Mucosa of rectum (tissue), 2 donors: ENCODE data around the gene SCARB1.

Experiments
- H3K27ac ChIP-seq, 2 donors: one replicate each; pipeline ENCODE4 v1.7.0; 2013; ENCODE audit warnings: inconsistent platforms in 2 of 2, low read depth in 2 of 2, low read length in 2 of 2
- H3K27me3 ChIP-seq, 2 donors: one replicate each; pipeline ENCODE4 v1.7.0; 2013; ENCODE audit warnings: low read length in 2 of 2; ENCODE audit not compliant: control insufficient read depth in 2 of 2, insufficient read depth in 2 of 2
- H3K36me3 ChIP-seq, 2 donors: one replicate each; pipeline ENCODE4 v1.7.0; 2013; ENCODE audit warnings: low read length in 2 of 2; ENCODE audit not compliant: control insufficient read depth in 2 of 2, insufficient read depth in 2 of 2
- H3K4me1 ChIP-seq, 2 donors: one replicate each; pipeline ENCODE4 v1.7.0; 2013; ENCODE audit warnings: low read length in 2 of 2, mild to moderate bottlenecking in 1 of 2; ENCODE audit not compliant: control insufficient read depth in 2 of 2, insufficient read depth in 2 of 2
- H3K4me3 ChIP-seq, 2 donors: one replicate each; pipeline ENCODE4 v1.7.0; 2013; ENCODE audit warnings: low read length in 2 of 2
- H3K9ac ChIP-seq, 2 donors: one replicate each; pipeline ENCODE4 v1.7.0; 2013; ENCODE audit warnings: low read length in 2 of 2, low read depth in 1 of 2, mild to moderate bottlenecking in 1 of 2
- H3K9me3 ChIP-seq, 2 donors: one replicate each; pipeline ENCODE4 v1.7.0; 2013; ENCODE audit warnings: low read length in 2 of 2; ENCODE audit not compliant: control insufficient read depth in 2 of 2
- donor health status: healthy.
- donor health status: Normal muscosa, but diverticular disease.

The SCARB1 gene

GRCh38 chr12:124753993-124754392 lies 109.7 kb downstream of the SCARB1 start:
- Histone ChIP-seq H3K4me1 (peaks cover 4 to 8% of the 10 kb centered on the region in 2 donors), H3K36me3 (no peaks in the 10 kb centered on the region)

GRCh38 chr12:124753228-124753591 lies 110.5 kb downstream of the SCARB1 start:
- Histone ChIP-seq H3K4me3 (no peak overlapping the region), H3K9ac (no peak overlapping the region), H3K4me1 (peaks cover 4 to 8% of the 10 kb centered on the region in 2 donors), H3K36me3 (no peaks in the 10 kb centered on the region), H3K27ac (no peak overlapping the region), H3K9me3 (no peaks in the 10 kb centered on the region), H3K27me3 (no peaks in the 10 kb centered on the region)

More at GRCh38 chr12:124753993-124754392, 109.7 kb downstream of the SCARB1 start:
- no peaks in the 10 kb centered on the region for H3K27me3 ChIP-seq
- H3K4me3 ChIP-seq: no peak overlapping the region
- H3K27ac ChIP-seq: peak overlapping the region; percentile 72 to 86
- H3K9ac ChIP-seq: no peak overlapping the region
- H3K9me3 ChIP-seq: no peaks in the 10 kb centered on the region

- Histone ChIP-seq H3K27me3 (no peaks in the 10 kb centered on the region), H3K36me3 (no peaks in the 10 kb centered on the region), H3K4me3 (no peak overlapping the region), H3K9ac (no peak overlapping the region), H3K4me1 (peaks cover 6 to 11% of the 10 kb centered on the region in 2 donors), H3K27ac (no peak overlapping the region), H3K9me3 (no peaks in the 10 kb centered on the region)
Measured at GRCh38 chr12:124752437-124753227, 111.0 kb downstream of the SCARB1 start.

- H3K4me1 ChIP-seq: peaks cover 13 to 17% of the 10 kb centered on the region in 2 donors
- no peak overlapping the region for H3K4me3 ChIP-seq
- no peak overlapping the region for H3K27ac ChIP-seq
- H3K27me3 ChIP-seq: no peaks in the 10 kb centered on the region
- H3K36me3 ChIP-seq: no peaks in the 10 kb centered on the region
- no peaks in the 10 kb centered on the region for H3K9me3 ChIP-seq
- H3K9ac ChIP-seq: no peak overlapping the region
Measured at GRCh38 chr12:124751654-124752355, 111.9 kb downstream of the SCARB1 start.

DNA sequence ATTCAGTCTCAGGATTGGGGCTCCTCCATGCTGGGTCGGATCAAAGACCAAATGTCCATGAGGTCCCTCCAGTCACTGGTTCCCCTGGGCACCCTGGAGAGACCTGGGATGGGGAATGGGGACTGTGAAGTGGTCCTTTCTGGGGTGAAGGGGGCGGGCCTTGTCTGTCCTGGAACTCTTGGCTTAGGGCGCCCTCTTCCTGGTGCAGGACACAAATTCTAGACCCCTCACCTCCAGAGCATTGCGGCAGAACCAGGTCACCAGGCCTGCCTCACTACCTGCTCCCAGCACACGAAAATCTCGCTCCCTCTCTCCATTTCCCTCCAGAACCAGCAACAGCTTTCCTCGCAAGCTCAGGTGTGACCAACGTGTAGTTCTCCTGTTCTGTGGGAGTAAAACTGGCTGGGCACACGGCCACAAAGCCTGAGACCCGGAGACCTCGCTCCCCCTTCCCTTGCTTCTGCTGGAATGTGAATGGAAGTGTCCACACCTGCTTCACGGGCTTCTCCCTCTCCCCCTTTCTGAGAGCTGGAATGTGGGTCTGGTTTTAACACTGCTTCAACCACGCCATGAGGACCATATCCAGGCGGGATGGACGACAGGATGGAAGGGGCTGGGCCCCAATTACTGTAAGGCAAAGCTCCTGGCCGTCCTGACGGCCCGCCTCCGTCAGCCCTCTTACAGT lies 112.7 kb downstream of the SCARB1 start:
- no peak overlapping the region for H3K9ac ChIP-seq
- H3K36me3 ChIP-seq: no peaks in the 10 kb centered on the region
- H3K4me3 ChIP-seq: no peak overlapping the region
- H3K27ac ChIP-seq: no peak overlapping the region
- peaks cover 22 to 26% of the 10 kb centered on the region in 2 donors for H3K4me1 ChIP-seq
- H3K27me3 ChIP-seq: no peaks in the 10 kb centered on the region
- H3K9me3 ChIP-seq: no peaks in the 10 kb centered on the region

DNA sequence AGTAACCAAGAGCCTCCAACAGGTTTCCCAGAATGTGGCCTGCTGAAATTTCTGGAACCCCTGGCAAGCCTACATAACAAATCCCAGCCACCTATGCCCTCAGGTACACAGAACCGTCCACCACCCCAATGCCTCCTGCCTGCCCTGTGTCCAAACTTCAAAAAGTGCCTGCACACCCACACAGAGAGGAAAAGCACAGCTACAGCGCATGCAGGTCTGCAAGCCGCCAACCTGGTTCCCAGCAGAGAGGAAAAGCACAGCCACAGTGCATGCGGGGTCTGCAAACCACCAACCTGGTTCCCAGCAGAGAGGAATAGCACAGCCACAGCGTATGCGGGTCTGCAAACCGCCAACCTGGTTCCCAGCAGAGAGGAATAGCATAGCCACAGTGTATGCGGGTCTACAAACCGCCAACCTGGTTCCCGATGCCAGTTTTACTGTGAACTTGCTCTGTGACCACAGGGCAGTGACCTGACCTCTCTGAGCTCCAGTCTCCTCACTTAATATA lies 113.5 kb downstream of the SCARB1 start:
- peaks cover 23 to 29% of the 10 kb centered on the region in 2 donors for H3K4me1 ChIP-seq
- H3K27me3 ChIP-seq: no peaks in the 10 kb centered on the region
- no peak overlapping the region for H3K27ac ChIP-seq
- H3K9ac ChIP-seq: no peak overlapping the region
- H3K4me3 ChIP-seq: no peak overlapping the region
- no peaks in the 10 kb centered on the region for H3K36me3 ChIP-seq
- no peaks in the 10 kb centered on the region for H3K9me3 ChIP-seq

DNA sequence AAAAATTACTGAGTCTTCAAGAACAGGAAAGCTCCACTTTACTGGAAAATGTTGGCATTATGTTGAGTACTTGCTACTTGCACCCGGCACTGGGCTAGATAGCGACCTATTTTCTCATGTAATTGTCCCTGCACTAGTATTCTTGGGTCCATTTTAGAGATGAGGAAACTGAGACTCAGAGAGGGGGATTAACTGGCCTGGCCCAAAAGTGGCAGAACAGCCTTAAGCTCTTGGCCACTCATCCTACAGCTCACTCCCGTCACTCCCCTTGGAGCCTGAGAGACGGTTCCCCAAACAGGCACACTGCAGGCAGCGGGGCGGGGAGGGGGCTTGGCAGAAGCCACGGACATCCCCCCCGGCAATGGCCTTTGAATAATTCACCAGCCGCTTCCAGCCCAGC lies 113.9 kb downstream of the SCARB1 start:
- Histone ChIP-seq H3K27ac (no peak overlapping the region), H3K36me3 (no peaks in the 10 kb centered on the region), H3K27me3 (no peaks in the 10 kb centered on the region), H3K4me3 (no peak overlapping the region), H3K9me3 (no peaks in the 10 kb centered on the region), H3K9ac (no peak overlapping the region), H3K4me1 (peaks cover 22 to 27% of the 10 kb centered on the region in 2 donors)

GRCh38 chr12:124747426-124748161 lies 116.1 kb downstream of the SCARB1 start:
- Histone ChIP-seq H3K4me3 (no peak overlapping the region), H3K4me1 (peaks cover 17 to 26% of the 10 kb centered on the region in 2 donors), H3K9ac (no peak overlapping the region), H3K36me3 (no peaks in the 10 kb centered on the region), H3K9me3 (no peaks in the 10 kb centered on the region), H3K27ac (peak overlapping the region; percentile 52 to 73), H3K27me3 (no peaks in the 10 kb centered on the region)

DNA sequence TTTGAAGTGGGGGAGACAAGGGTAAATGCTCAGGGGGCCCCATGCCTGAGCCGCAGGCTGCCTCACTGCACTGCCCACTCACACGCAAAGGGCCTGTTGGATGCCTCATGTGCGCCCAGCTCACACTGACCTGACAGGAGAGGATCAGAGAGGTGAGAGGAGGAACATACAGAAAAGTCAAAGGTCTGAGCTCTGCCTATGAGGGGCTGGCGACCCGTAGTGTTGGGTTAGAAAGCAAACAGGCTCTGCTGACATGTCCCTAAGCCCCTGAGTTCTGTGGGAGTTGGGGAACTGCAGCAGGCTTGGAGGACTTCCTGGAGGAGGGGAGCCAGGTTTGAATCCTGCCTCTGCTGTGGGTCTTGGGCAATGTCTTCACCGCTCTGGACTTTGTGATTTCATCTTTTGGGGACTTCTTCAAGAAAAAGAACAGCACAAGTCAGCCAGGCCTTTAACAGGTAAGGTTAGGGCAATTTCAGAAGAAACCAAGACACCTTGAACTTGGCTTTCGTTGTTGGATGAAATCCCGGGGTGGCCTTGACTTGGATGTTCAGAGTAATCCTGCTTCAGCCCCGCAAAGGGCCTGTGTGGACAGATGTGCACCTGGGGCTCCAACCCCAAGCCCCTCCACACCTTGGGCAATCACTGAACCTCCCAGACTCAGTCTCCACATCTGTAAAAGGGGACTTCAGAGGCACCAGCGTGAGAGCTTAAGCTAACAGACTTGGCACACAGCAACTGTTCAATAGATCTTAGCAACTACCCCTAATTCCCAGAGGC lies 116.8 kb downstream of the SCARB1 start:
- Histone ChIP-seq H3K36me3 (no peaks in the 10 kb centered on the region), H3K4me3 (no peak overlapping the region), H3K27ac (peak overlapping the region; percentile 72 to 76), H3K9ac (peak overlapping the region; percentile 54 to 65), H3K9me3 (no peaks in the 10 kb centered on the region), H3K4me1 (peaks cover 17 to 26% of the 10 kb centered on the region in 2 donors), H3K27me3 (no peaks in the 10 kb centered on the region)
